Measurements from ENCODE around the gene DDX55. TPM values are rescaled to one million over a fixed set of nuclear protein-coding genes. Genes with fewer than 3 reads are reported as not detected.

DDX55 gene
- total and polyA plus RNA-seq, 2 of the 13 experiments (the other 11 are each of a cell fraction or from before 2014, with no cell fraction given) = 22.2 to 37.0 TPM

- TF ChIP-seq DPF2 (CRISPR knock-in tag; IDR thresholded peaks at IDR 0.05; ENCODE audit: borderline replicate concordance, low read depth) = peak; percentile 17; the same call in 1 of the 2 replicates
- TF ChIP-seq STAG1 (CRISPR knock-in tag; IDR thresholded peaks at IDR 0.05) = peak; percentile 81
- no peak for TF ChIP-seq LCORL (IDR thresholded peaks at IDR 0.05)
- peak; percentile 83; the same call in 1 of the 2 replicates for TF ChIP-seq LCORL (CRISPR knock-in tag; IDR thresholded peaks at IDR 0.05)
- peak; percentile 84 to 98 for TF ChIP-seq POLR2A (IDR thresholded peaks at IDR 0.05; ENCODE audit: insufficient read depth in 1 of 2, low read depth in 2 of 2, low read length in 2 of 2)
- no peak for TF ChIP-seq HDAC6 (IDR thresholded peaks at IDR 0.05; ENCODE audit: low read depth, low read length)
- TF ChIP-seq PCBP2 (optimal IDR thresholded peaks at IDR 0.05; ENCODE audit: low read depth, low read length, poor library complexity, severe bottlenecking) = no peak
- peak; percentile 80; the same call in 1 of the 2 replicates for TF ChIP-seq GZF1 (CRISPR knock-in tag; IDR thresholded peaks at IDR 0.05)
- TF ChIP-seq CENPX (CRISPR knock-in tag; IDR thresholded peaks at IDR 0.05) = no peak
- TF ChIP-seq ZKSCAN8 (CRISPR knock-in tag; IDR thresholded peaks at IDR 0.05; ENCODE audit: borderline replicate concordance) = peak; percentile 60; the same call in 1 of the 2 replicates
- TF ChIP-seq, protein P1, sequence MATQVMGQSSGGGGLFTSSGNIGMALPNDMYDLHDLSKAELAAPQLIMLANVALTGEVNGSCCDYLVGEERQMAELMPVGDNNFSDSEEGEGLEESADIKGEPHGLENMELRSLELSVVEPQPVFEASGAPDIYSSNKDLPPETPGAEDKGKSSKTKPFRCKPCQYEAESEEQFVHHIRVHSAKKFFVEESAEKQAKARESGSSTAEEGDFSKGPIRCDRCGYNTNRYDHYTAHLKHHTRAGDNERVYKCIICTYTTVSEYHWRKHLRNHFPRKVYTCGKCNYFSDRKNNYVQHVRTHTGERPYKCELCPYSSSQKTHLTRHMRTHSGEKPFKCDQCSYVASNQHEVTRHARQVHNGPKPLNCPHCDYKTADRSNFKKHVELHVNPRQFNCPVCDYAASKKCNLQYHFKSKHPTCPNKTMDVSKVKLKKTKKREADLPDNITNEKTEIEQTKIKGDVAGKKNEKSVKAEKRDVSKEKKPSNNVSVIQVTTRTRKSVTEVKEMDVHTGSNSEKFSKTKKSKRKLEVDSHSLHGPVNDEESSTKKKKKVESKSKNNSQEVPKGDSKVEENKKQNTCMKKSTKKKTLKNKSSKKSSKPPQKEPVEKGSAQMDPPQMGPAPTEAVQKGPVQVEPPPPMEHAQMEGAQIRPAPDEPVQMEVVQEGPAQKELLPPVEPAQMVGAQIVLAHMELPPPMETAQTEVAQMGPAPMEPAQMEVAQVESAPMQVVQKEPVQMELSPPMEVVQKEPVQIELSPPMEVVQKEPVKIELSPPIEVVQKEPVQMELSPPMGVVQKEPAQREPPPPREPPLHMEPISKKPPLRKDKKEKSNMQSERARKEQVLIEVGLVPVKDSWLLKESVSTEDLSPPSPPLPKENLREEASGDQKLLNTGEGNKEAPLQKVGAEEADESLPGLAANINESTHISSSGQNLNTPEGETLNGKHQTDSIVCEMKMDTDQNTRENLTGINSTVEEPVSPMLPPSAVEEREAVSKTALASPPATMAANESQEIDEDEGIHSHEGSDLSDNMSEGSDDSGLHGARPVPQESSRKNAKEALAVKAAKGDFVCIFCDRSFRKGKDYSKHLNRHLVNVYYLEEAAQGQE (IDR thresholded peaks at IDR 0.05; ENCODE audit: borderline replicate concordance in 1 of 2, low read depth in 1 of 2, low read length in 2 of 2) = peak in 1 of 2 experiments; percentile 61; a peak in 1 of 4 replicates
- peak; percentile 91 for TF ChIP-seq ZBTB44 (CRISPR knock-in tag; IDR thresholded peaks at IDR 0.05)
- TF ChIP-seq ZNF740 (CRISPR knock-in tag; IDR thresholded peaks at IDR 0.05) = peak; percentile 99
- TF ChIP-seq MIER3 (CRISPR knock-in tag; IDR thresholded peaks at IDR 0.05; ENCODE audit: borderline replicate concordance) = peak; percentile 62; the same call in 1 of the 2 replicates
- TF ChIP-seq, protein P2, sequence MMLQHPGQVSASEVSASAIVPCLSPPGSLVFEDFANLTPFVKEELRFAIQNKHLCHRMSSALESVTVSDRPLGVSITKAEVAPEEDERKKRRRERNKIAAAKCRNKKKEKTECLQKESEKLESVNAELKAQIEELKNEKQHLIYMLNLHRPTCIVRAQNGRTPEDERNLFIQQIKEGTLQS (CRISPR knock-in tag; IDR thresholded peaks at IDR 0.05) = peak; percentile 75
- TF ChIP-seq ATF4 (CRISPR knock-in tag; IDR thresholded peaks at IDR 0.05) = peak in 1 of 2 experiments; percentile 79; a peak in 2 of 4 replicates
- no peak for TF ChIP-seq MBD4 (IDR thresholded peaks at IDR 0.05; ENCODE audit: borderline replicate concordance, low read length)
- peak; percentile 95 for TF ChIP-seq HOXA3 (CRISPR knock-in tag; IDR thresholded peaks at IDR 0.05)
Observed at GRCh38 chr12:123601602-123602489, at the start of gene DDX55 (continued).

Data from HepG2 (cell line).